ENCODE measurements around the gene CSNK1E. TPM values are rescaled to one million over a fixed set of nuclear protein-coding genes. Genes with fewer than 3 reads are reported as not detected.

CSNK1E gene
- total and polyA plus RNA-seq, 2 of the 8 experiments (the other 6 are each of a cell fraction or from before 2014, with no cell fraction given): 247 to 263 TPM

DNA sequence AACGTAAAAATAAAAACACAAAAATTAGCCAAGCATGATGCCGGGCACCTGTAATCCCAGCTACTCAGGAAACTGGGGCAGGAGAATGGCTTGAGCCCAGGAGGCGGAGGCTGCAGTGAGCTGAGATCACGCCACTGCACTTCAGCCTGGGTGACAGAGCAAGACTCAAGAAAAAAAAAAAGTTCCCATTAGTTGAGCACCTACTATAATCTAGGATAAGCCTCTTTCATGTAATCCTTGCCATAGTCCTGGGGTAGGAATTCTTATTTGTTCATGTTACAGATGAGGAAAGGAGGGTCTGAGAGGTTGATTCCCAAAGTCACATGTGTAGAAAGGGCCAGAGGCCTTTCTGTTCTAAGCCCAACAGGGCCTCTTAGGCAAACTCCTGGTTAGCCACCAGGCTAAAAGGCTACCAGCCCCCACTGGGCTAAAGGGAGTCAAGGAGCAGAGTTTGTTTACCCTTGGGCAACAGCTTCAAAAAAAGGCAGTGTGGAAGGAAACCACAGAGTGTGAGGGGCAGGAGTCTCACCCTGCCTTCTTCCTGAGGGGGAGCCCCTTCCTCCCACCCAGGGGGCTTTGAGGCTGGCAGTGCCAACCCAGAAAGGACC lies 21.6 kb upstream of the CSNK1E start (continued):
- TF ChIP-seq RNF2 (IDR thresholded peaks at IDR 0.05; ENCODE audit: borderline replicate concordance, low read depth, low read length, missing control alignments, poor library complexity, severe bottlenecking) (no peak), BRCA1 (IDR thresholded peaks at IDR 0.05; ENCODE audit: low read depth, low read length) (no peak), CHD2 (IDR thresholded peaks at IDR 0.05; ENCODE audit: low read length) (no peak), FOSL1 (IDR thresholded peaks at IDR 0.05; ENCODE audit: insufficient read depth, low read depth, low read length) (no peak)

Data from H1 (cell line).